Epithelial cell of prostate (primary cell): ENCODE data around the gene RHBDL1.

ENCODE experiments used
- DNase-seq: peaks from one replicate; pipeline ENCODE4 v3.0.0-alpha.2; 2011; ENCODE audit warnings: low read depth, low spot score
- H3K27ac ChIP-seq: fragments of 450-650 bp; 2 replicates; pipeline ENCODE4 v1.5.1; 2017; ENCODE audit warnings: mild to moderate bottlenecking

The RHBDL1 gene

DNA sequence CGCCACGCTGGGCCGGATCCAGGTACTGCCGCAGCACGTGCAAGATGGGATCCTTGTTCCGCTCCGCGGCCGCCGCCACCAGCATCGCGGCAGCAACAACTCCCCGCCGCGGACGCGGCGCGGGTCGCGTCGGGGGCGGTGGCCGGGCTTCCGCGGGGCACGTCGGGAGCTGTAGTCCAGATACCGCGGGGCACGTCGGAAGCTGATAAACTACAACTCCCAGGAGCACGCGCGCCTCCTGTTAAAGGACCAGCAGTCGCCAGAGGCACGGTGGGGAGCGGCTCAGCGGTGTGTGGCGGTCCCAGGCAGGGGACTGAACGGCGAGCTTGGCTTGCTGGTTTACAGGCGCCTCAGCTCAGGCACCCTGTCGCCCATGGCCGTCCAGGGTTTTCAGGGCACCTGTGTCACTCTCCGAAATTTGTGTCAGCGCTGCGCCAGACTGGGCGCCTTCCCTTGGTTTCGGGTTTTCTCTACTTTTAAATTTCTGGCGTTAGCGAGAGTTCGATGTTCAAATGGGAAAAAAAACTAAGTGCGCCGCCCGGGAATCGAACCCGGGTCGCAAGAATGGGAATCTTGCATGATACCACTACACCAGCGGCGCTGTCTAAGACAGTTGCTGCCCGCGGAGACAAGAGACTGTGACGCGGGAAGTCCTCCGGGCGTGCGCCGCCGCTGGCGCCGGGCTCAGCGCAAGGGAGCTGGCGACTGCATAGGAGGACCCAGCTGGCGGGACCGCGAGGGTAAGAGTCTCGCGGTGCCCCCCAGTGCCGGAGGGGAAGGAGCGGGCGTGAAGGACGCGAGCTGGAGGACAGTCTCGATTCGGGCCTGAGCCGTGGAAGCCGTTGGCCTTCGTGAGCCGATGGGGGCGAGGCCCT, 39.0 kb upstream of the RHBDL1 start, which contains the start of gene METTL26:
TSS of gene METTL26 (minus strand) at position 100 of the 875 bp plus-strand sequence. CDS start at position 85, 15 bp downstream.
- H3K27ac ChIP-seq: peak within 1 kb of the TSS; percentile 78
- peak; percentile 68 for DNase-seq

DNA sequence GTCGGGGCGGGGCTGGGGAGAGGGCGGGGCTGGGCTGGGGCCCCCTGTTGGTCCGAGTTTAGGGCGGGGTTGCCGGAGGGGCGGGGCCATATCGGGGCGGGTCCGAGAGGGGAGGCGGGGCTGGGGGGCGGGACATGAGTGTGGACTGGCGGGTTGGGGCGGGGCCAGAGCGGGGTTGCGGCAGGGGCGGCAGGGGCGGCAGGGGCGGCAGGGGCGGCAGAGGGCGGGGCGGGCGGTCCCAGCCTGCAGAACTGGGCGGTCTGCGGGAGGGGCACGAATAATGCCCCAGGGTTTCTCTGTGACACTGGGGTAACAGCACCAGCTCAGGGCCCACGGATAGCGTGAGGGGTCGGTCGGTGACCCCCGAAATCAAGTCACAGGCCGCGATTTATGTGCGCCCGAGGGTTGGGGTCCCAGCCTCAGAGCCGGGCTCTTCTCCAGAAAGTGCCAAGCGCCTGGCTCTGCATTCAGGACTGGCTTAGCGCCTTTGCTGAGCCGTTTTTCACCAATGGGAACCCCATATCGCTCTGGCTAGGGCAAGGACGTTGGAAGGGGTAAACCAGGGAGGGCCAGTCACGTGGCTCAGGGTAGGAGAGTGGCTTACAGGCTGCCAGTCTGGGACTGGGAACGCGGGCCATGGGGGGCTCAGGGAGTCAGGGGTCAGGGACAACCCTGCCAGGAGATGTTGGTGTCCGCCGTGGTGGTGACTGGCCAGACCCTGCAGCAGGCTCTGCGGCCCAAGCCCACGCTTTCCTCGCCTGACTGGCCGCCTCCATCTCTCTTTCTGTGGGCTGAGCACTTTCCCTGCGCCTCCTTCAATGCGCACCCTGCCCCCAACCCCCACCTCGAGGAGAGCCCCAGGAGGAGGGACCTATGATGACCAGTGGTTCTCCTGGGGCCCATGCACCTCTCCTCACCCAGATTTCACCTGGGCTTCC, 38.1 kb upstream of the RHBDL1 start:
- peak overlapping the region; percentile 78 for H3K27ac ChIP-seq
- no peak for DNase-seq

GRCh38 chr16:638034-638543, 37.4 kb upstream of the RHBDL1 start:
- H3K27ac ChIP-seq: no peak overlapping the region
- DNase-seq: no peak

- no peak overlapping the region for H3K27ac ChIP-seq
- DNase-seq: no peak
Observed at GRCh38 chr16:638836-639235, 36.6 kb upstream of the RHBDL1 start.

GRCh38 chr16:640614-641013, 34.9 kb upstream of the RHBDL1 start:
- no peak for DNase-seq
- no peak overlapping the region for H3K27ac ChIP-seq

DNA sequence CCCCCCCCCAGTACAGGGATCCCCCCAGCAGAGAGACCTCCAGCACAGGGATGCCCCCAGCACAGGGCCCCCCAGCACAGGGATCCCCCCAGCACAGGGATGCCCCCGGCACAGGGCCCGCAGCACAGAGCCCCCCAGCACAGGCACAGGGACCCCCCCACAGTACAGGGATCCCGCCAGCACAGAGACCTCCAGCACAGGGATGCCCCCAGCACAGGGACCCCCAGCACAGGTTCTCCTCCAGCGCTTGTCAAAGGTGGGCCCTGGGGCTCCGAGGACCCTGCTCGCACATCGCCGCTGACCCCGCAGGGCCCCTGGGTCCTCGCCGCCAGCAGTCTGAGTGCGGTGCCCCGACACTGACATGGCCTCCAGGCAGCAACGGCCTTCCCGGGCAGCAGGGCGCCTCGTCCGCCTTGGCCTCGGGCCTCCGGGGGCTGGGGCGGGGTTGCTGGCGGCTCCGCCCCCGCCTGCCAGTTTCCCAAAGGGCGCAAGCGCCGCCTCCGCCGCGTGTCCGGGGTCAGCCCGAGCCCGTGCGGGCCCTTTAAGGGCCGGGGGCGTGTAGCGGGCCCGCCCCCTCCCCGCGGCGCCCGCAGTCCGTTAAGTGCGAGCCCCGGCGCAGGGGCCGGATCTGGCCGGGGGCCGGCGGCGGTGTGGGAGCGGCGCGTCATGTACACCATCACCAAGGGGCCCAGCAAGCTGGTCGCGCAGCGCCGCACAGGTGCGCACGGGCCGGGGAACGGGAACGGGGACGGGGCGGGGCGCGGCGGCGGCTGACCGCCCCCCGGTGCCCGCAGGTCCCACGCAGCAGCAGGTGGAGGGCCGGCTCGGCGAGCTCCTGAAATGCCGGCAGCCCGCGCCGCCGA, 33.9 kb upstream of the RHBDL1 start, which contains the start of gene MCRIP2:
TSS of gene MCRIP2 (plus strand) at position 503 of the 863 bp plus-strand sequence. CDS start at position 667, 164 bp downstream.
- H3K27ac ChIP-seq: no peak within 1 kb of the TSS
- no peak for DNase-seq

DNA sequence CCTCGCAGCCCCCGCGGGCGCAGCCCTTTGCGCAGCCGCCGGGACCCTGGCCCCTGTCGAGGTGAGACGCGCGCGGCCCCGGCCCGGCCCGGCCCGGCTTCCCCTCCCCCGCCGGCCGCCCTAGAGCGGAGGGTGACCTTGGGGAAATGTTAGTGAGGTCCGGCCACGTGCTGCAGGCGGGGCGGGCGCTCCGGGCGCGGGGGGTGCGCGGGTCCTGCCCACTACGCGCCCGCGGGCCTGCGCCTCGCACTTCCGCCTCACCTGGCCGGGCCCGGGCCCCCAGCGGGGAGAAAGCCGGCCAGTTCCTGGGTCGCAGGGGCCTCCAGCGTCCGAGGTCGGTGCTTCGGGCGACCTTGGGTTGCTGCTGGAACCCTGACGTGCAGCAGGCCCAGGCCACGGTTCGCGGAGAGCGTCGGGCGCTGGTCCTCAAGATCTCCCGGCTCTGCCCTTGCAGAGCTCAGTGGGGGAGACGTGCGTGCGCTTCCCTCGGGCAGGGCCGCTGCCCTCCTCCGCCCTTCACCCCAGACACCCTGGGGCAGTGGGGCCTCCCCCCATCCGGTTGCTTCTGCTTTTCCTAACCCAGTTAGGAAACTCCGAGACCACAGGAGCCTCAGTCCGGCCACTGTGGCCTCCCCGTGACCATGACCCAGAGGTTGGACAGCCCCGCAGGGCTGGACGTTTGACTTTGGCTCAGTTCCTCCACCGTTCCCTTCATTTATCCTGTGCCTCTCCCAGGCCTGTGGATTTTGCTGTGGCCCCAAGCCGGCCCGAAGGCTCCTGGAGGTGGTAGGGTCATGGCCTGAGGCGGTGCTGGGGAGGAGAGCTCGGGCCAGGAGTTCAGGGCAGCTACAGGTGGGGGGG, 33.1 kb upstream of the RHBDL1 start:
- H3K27ac ChIP-seq: no peak overlapping the region
- no peak for DNase-seq

- no peak overlapping the region for H3K27ac ChIP-seq
- no peak for DNase-seq
Observed at GRCh38 chr16:643050-643368, 32.5 kb upstream of the RHBDL1 start.

- no peak overlapping the region for H3K27ac ChIP-seq
- no peak for DNase-seq
Observed at GRCh38 chr16:644556-644955, 30.9 kb upstream of the RHBDL1 start.

DNA sequence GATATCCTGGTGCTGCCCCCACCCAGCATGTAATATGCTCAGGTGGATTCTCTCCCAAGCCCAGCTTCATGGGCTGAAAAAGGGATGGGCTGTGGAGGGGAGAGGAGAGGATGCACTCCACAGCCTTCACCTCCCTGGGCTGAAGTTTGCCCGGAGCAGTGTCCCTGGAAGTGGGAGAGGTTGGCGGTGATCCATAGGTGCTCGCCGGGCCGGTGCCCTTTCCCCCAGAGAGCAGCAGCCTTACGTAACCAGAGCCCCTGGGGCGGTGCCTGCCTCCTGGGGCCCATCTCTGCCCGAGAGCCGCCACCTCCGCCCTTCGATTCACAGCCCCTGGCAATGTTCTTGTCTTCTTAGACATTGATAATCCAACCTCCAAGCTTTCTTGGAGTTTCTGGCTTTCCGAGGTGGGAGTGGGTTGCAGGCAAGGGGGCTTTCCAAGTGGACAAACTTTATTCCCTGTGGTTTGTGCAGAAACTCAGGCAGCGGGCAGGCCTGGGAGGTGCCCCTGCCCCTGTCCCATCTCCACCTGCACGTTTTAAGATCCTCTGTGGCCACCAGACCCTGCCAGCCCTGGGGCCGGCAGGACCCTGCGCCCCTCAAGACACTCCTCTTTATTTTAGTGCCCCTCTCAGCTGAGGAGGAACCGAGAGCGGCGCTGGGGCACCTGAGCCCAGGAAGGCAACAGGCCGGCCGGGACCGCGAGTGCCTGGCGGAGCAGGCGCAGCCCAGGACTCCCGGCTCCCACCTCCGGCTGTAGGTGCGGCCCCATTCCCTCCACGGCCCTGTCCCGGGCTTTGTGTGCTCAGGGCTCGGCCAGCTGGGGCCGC, 29.4 kb upstream of the RHBDL1 start:
- H3K27ac ChIP-seq: no peak overlapping the region
- no peak for DNase-seq

DNA sequence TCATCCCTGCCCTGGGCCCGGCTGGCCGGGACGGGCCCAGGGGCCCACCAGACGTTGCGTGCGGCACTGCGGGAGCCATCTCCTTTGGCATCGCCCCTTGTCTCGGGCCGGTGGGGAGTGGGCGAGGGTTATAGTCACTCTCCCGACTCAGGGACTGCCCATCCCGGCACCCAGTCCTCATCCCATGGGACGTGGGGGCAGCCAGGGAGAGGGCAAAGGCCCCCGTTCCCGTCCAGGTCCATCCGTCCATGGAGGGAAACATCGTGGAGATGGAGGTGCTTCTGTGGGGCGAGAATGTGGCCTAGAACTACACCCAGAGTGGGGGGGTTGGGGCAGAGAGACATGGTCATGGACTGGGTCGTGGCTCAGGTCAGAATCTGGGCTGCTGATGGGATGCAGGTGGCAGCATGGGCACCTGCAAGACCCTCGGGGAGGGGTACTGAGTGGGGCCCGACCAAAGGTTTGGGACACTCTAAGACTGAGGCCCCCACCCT, 28.7 kb upstream of the RHBDL1 start:
- no peak overlapping the region for H3K27ac ChIP-seq
- DNase-seq: no peak

- no peak for DNase-seq
- H3K27ac ChIP-seq: no peak overlapping the region
Observed at GRCh38 chr16:647173-647902, 28.1 kb upstream of the RHBDL1 start.

DNA sequence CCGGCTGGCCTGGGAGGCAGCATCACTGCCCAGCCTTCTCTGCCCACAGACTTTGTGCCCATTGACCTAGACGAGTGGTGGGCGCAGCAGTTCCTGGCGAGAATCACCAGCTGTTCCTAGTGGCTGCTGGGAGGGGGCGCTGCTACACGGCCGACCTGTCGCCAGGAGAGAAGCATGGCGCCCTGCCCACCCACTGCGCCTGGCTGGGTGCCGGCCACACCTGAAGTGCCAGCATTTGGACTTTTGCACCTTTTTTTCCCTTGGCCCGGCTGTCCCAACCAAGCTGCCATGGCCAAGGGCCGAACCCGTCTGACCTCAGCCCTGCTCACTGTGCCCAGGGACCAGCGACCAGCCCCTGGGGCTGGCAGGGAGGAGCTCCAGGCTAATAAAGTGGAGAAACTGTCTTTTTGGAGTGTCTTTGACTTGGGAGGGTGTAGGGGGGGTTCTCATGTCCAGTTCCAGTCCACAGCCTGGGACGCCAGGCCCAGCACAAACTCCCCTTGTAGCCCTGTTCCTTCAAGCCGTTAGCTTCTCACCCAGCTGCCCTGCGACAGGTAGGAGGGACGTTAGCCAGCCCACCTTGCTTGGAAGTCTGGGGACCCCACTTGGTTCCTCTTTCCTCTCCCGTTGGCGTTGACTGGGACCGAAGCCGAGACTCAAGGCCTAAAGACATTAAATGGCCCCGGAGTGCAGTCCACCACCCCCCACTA, 27.2 kb upstream of the RHBDL1 start:
- DNase-seq: no peak
- H3K27ac ChIP-seq: peak overlapping the region; percentile 87

GRCh38 chr16:648781-649589, 26.5 kb upstream of the RHBDL1 start, which contains the start of gene WDR90:
Gene WDR90 (plus strand): TSS chr16:649365. CDS start chr16:649417, 52 bp downstream.
- peak; percentile 52 for DNase-seq
- peak within 1 kb of the TSS; percentile 87 for H3K27ac ChIP-seq

- DNase-seq: no peak
- H3K27ac ChIP-seq: no peak overlapping the region
Observed at GRCh38 chr16:649631-650030, 25.8 kb upstream of the RHBDL1 start.

DNA sequence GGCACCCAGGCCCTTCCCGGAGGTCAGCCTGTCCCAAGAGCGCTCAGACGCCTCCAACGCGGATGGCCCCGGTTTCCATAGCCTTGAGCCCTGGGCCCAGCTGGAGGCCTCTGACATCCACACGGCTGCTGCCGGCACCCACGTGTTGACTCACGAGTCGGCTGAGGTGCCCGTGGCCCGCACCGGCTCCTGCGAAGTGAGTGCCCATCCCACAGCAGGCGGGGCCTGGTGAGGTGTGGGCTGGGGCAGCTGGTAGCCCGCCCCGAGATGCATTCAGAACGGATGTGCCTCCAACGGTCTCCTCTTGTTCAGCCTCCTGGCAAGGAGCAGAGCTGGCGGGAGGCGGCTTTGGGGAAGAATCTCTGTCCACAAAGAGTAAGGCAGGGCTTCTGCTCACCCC, 23.6 kb upstream of the RHBDL1 start:
- no peak overlapping the region for H3K27ac ChIP-seq
- DNase-seq: no peak
